ENCODE data around the gene RBFOX1.

DNA sequence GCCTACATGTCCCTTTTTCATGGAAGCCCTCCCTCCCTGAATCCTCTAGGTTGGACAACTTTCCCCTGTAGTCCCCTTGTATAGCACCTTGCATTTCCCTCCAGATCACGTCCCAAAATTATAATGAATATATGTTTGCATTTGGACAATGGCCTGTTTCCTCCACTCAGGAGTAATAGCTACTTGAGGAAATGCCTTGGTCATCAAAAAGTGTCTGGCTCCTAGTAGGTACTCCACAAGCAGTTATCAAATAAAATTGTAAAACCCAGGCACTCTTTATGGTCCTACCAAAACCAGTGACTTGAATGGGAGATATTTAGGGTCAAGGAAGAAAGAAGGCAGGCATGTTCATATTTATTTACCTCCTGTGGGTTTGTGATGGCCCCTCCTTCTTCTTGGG, 59.6 kb downstream of the RBFOX1 start:
- TF ChIP-seq POLR2A (IDR thresholded peaks at IDR 0.05; ENCODE audit: low read depth) (no peak), EP300 (IDR thresholded peaks at IDR 0.05) (no peak), POLR2AphosphoS5 (IDR thresholded peaks at IDR 0.05) (no peak)
- TF ChIP-seq, protein P1, sequence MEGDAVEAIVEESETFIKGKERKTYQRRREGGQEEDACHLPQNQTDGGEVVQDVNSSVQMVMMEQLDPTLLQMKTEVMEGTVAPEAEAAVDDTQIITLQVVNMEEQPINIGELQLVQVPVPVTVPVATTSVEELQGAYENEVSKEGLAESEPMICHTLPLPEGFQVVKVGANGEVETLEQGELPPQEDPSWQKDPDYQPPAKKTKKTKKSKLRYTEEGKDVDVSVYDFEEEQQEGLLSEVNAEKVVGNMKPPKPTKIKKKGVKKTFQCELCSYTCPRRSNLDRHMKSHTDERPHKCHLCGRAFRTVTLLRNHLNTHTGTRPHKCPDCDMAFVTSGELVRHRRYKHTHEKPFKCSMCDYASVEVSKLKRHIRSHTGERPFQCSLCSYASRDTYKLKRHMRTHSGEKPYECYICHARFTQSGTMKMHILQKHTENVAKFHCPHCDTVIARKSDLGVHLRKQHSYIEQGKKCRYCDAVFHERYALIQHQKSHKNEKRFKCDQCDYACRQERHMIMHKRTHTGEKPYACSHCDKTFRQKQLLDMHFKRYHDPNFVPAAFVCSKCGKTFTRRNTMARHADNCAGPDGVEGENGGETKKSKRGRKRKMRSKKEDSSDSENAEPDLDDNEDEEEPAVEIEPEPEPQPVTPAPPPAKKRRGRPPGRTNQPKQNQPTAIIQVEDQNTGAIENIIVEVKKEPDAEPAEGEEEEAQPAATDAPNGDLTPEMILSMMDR (IDR thresholded peaks at IDR 0.05): no peak
